Measurements from ENCODE around the gene COL15A1.
"Not testable (repeated sequence)": the region's sequence is repeated elsewhere in the genome, so short reads cannot be mapped to it uniquely, and the experiment has no call there.

The COL15A1 gene

GRCh38 chr9:99075246-99075912 lies 131.7 kb downstream of the COL15A1 start:
- no peak for DNase-seq

DNA sequence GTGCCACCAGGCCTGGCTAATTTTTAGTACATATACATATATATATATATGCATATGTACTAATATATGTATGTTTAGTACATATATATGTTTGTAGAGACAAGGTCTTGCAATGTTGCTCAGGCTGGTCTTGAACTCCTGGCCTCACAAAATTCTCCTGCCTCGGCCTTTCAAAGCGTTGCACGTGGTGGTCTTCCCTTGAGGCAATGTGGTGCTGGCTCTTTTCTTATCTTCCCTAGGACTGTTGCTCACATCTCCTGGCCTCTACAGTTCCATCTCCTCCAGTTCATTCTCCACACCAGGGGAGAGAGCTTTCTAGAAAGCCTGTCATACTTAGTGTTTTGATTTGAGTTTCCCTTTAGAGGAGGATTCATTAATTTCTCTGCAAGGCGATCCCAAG lies 132.3 kb downstream of the COL15A1 start:
- no peak for DNase-seq

DNA sequence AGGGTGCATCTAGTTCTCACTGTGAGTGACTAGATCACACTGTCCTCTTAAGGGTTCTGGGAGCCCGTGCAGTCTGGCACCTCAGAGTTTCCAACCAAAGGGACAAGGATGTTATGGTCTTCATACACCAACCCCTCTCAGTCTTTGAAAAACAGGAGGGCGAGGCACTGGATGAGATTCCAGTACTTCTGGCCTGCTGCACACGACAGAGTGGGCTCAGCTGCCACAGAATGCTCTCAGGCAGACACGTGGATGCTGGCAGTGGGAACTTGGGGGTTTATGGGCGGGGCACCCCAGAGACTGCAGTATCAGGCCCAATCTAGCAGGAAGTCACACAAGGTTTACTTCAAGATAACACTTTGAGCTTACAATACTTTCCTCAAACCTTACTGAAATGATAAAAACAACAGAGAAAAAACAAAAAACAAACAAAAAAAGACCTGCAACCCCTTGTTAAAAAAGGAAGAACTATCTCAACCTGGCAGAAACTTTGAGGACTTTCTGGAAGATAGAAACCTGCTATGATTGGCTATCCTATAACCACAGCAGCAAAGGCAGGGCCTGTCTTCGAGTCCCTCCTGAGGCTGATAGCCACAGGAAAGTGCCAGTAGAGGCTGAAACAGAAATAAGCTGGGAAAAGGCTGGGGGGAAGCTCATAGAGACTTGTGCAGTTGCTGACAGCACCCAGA lies 132.9 kb downstream of the COL15A1 start:
- peak in 1 of 56 donors; percentile 4 for DNase-seq

- DNase-seq, result no peak
These were observed 135.0 kb downstream of the COL15A1 start for GRCh38 chr9:99078717-99079116.

DNA sequence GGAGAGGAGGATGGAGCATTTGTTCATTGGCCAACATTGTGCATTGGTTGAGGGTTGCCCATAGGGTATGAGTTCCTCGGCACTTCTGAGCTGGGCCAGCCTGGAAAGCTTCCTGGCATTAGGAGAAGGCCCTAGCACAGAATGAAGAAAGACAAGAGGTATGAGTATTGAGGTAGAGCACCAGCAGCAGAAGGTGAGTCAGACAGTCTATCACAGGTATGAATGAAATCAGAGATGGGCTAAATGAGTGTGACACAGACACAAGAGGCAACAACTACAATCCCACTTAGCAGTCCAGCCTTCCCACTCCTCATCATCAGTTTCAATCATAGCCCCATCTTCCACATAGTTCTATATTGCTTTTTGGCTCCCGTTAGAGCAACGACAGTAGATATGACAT lies 135.8 kb downstream of the COL15A1 start:
- no peak for DNase-seq

- DNase-seq, result no peak
These were observed 139.3 kb downstream of the COL15A1 start for GRCh38 chr9:99083051-99083450.

DNA sequence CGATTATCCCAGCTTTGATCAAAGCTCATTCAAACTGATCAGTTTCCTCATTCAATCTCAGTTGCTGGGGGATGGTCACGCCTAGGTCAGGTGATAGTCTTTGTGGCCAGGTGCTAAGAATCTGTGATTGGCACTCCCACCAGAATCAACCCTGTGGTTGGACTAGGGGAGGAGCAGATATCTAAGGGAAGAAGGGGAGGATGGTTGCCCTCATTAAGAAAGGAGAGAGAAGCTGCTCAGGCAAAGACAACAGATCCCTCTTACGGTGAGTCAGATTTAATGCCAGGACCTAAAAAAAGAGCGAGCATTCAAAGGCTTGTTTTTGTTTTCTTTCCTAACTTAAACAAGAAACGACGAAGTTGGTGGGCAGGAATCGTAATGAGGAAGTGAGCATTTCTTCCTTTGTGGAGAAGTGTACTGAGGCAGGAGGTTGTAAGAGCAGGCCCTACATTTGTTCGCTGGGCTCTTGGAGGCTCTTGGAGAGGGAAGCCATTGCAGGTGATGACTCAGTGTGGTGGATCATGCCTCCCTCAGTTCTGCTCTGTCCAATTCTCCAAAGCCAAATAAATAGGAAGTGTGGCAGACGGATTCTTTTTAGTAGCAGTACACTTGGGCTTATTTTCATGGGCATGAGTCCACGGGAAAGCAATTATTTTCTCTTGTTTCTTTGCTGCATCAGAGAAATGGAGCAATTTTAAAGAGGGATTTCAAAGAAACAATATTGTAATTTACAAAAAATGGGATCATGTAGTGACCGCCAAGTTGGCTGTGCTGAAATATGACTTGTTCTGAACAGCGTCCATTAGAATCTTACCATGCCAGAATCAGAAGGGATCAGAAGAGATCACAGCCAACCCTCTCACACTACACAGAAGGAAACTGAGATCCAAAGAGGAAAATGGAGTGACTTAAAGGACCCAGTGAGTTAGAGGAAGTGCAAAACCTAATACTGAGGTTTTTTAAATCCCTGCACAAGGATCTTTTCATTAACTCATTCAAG lies 142.5 kb downstream of the COL15A1 start:
- peak in 2 of 56 donors; percentile 3 to 9 for DNase-seq

DNA sequence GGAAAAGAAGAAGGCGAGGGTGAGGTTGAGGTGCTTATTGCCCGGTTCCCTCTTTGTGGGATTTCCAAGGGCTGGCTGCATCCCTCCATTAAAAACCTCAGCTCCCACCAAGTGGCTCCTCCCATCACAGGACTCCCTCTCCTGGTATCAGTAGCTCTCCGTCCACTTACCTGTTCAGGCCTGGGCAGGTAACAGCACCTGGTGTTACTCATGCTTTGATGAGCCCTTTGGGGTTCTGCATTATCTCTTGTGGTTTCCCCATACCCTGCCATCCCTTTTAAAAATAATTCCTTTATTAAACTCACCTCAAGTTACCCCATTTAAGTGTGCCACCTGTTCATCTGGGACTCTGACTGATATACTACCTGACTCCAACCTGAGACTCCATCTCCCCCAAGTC lies 143.8 kb downstream of the COL15A1 start:
- no peak for DNase-seq

GRCh38 chr9:99090336-99091130 lies 146.8 kb downstream of the COL15A1 start:
- DNase-seq, result no peak

- DNase-seq, result no peak
These were observed 149.2 kb downstream of the COL15A1 start for GRCh38 chr9:99092643-99093491.

- no peak for DNase-seq
These were observed 149.7 kb downstream of the COL15A1 start for GRCh38 chr9:99093492-99093791.

DNA sequence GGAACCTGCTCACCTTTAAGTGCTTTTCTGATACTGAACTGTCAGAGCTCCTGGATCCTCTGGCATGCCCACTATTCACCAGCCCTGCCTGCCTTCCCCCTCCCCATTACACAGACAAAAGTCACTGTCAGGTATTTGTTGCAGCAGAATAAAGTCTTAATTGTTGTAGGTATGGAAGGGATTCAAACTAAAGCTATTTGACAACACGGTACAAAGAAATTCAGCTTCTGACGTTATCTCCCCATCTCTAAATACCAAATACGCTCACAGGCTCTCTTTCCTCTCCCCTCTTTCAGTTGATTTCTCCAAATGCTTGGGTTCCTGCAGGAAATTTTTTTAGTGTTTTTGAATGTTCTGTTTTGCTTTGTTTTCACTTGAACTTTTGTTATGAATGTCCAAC lies 151.9 kb downstream of the COL15A1 start:
- no peak for DNase-seq

DNA sequence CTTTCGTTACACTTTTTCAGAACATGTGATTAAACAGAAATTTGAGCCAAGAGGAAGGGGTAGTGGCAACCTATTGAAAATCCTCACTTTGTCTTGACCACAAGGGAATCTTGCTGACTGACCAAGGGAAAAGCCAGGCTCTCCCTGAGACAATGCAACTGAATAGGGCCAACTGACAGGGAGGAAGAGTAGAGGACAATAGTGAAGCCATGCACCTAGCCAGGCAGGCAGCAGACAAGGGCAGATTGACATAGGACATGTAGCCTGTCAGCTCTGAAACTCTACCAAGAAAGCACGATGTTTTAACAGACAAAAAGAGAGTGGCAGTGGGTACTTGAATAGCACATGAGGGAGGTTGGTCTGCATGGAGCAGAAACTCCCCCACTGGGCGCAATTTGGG lies 152.7 kb downstream of the COL15A1 start:
- no peak for DNase-seq

- DNase-seq, result not testable (repeated sequence)
These were observed 156.3 kb downstream of the COL15A1 start for GRCh38 chr9:99099806-99100585.

GRCh38 chr9:99101271-99101670 lies 157.6 kb downstream of the COL15A1 start:
- no peak for DNase-seq

DNA sequence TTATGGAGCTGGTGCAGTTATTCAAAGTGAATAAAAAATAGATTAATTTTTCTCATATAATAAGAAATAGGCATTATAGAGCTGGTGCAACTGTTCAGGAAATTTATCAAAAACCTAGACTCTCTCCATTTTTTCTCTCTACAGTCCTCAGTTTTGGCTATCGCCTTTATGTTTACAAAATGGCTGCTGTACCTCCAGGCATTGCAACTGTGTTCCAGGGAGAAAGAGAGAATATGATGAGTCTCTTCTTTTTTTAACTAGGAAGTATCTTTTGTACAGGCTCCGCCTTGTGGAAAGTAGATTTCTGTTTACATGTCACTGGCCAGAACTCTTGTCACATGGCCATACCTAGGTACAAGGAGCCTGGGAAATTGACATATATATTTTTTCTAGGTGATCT lies 158.1 kb downstream of the COL15A1 start:
- no peak for DNase-seq

GRCh38 chr9:99103054-99103895 lies 159.6 kb downstream of the COL15A1 start:
- DNase-seq, result peak in 2 of 56 donors; percentile 1 to 5

DNA sequence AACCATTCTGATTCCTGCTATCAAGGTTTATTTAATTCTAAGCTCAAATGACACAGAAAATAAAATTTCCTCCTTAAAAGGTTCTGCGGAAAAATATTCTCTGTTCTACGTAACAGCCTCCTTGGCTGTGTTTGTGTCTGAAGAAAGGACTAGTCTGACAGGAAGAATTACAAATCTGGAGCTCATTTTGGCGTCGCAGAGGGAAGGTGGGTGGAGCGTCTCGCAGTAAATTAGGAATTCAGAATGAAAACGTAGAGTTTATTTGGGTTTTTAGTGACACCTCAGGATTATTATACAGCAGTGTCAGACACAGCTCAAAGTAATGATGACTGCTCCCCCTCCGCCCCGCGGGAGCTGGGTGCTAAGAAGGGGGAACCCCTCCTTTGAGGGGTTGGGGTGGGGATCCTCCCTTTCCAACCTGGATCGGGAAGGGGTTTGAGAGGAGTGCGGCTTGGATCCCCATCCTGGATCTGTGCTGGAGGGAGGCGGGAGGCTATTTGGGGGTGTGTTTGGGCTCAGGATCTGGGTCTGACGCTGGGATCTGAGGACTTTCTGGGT lies 160.3 kb downstream of the COL15A1 start:
- peak in 13 of 56 donors; percentile 7 to 59 (median 37) for DNase-seq

All from amygdala (tissue), 56 donors.